H1 (cell line): ENCODE data around the gene PPEF2. TPM values are rescaled to one million over a fixed set of nuclear protein-coding genes. Genes with fewer than 3 reads are reported as not detected.

Source experiments
- CTCF ChIA-PET: fragments of 300-600 bp; sonication (Branson Sonifier 250); formaldehyde crosslinking; loops from one replicate; lab custom pipeline; 2021; ENCODE audit not compliant: partially characterized antibody; lab: Charles Lee
- POLR2A ChIA-PET: fragments of 300-600 bp; sonication (Branson Sonifier 250); formaldehyde crosslinking; loops from one replicate; lab custom pipeline; 2021; ENCODE audit warnings: inconsistent platforms; ENCODE audit not compliant: partially characterized antibody; lab: Charles Lee
- DNase-seq, 2 experiments: peaks; one replicate each; pipeline versions ENCODE4 v3.0.0 to v3.0.0-alpha.2; 2010 to 2022; ENCODE audit warnings: low spot score in 2 of 2, low read depth in 1 of 2, mixed read lengths in 1 of 2
- FAIRE-seq: peaks from 2 replicates; lab custom pipeline; 2011; peaks lifted over from hg19 to GRCh38; lab: Jason Lieb, UNC
- H2AFZ ChIP-seq: 2 replicates; pipeline ENCODE4 v1.8.1; 2012; ENCODE audit warnings: low read length, inconsistent platforms
- H2AK5ac ChIP-seq: 2 replicates; pipeline ENCODE4 v1.6.1; 2013; ENCODE audit warnings: low read depth, low read length
- H2BK120ac ChIP-seq: replicated peaks from 2 replicates; pipeline ENCODE3; 2013; ENCODE audit warnings: low read depth, low read length, inconsistent platforms
- H2BK12ac ChIP-seq: 2 replicates; pipeline ENCODE4 v1.6.1; 2013; ENCODE audit warnings: low read depth, low read length
- H2BK15ac ChIP-seq: 2 replicates; pipeline ENCODE4 v1.6.1; 2013; ENCODE audit warnings: low read length
- H2BK20ac ChIP-seq: 2 replicates; pipeline ENCODE4 v1.6.1; 2013; ENCODE audit warnings: low read length
- H2BK5ac ChIP-seq: 2 replicates; pipeline ENCODE4 v1.6.1; 2013; ENCODE audit warnings: low read depth, low read length
- H3K14ac ChIP-seq: 2 replicates; pipeline ENCODE4 v1.6.1; 2013; ENCODE audit warnings: inconsistent platforms; ENCODE audit not compliant: insufficient read length
- H3K18ac ChIP-seq: 2 replicates; pipeline ENCODE4 v1.6.1; 2013; ENCODE audit warnings: low read length; ENCODE audit errors: extremely low read depth
- H3K23ac ChIP-seq: 2 replicates; pipeline ENCODE4 v1.6.1; 2013; ENCODE audit warnings: inconsistent platforms; ENCODE audit not compliant: insufficient read length
- H3K23me2 ChIP-seq: 2 replicates; pipeline ENCODE4 v1.6.1; 2013; ENCODE audit warnings: low read depth, low read length
- H3K27ac ChIP-seq: 2 replicates; pipeline ENCODE4 v1.6.1; 2011; ENCODE audit warnings: low read depth, low read length, inconsistent platforms
- H3K27me3 ChIP-seq, 4 experiments: replicated peaks in 1 of 4; 1 replicate in 1 of 4; 2 replicates in 3 of 4; pipeline versions ENCODE4 v1.6.1 to v1.8.1; 2011 to 2013; ENCODE audit warnings: low read length in 3 of 4, mild to moderate bottlenecking in 3 of 4, inconsistent platforms in 2 of 4, mixed read lengths in 2 of 4, moderate library complexity in 1 of 4; ENCODE audit not compliant: control insufficient read depth in 3 of 4, insufficient read depth in 3 of 4; ENCODE audit errors: extremely low read depth in 1 of 4
- H3K36me3 ChIP-seq, 4 experiments: 2 replicates each; pipeline versions ENCODE4 v1.6.1 to v1.8.1; 2011 to 2013; ENCODE audit warnings: mild to moderate bottlenecking in 4 of 4, low read length in 3 of 4, moderate library complexity in 2 of 4, control low read depth in 1 of 4, inconsistent platforms in 1 of 4; ENCODE audit not compliant: insufficient read depth in 4 of 4, control insufficient read depth in 2 of 4
- H3K4ac ChIP-seq: replicated peaks from 2 replicates; pipeline ENCODE3; 2013; ENCODE audit warnings: low read length, low read depth, mixed read lengths, inconsistent platforms; ENCODE audit not compliant: insufficient read length
- H3K4me1 ChIP-seq, 4 experiments: replicated peaks in 1 of 4; 1 replicate in 1 of 4; 2 replicates in 3 of 4; pipeline versions ENCODE4 v1.6.1 to v1.8.1; 2011 to 2013; ENCODE audit warnings: low read length in 3 of 4, inconsistent platforms in 2 of 4, mixed read lengths in 1 of 4; ENCODE audit not compliant: insufficient read depth in 4 of 4, control insufficient read depth in 3 of 4
- H3K4me2 ChIP-seq, 2 experiments: 2 replicates each; pipeline versions ENCODE4 v1.6.1 to v1.8.1; 2011 to 2013; ENCODE audit warnings: low read depth in 2 of 2, low read length in 2 of 2, control low read depth in 1 of 2, inconsistent platforms in 1 of 2, mild to moderate bottlenecking in 1 of 2; ENCODE audit not compliant: insufficient read depth in 1 of 2
- H3K4me3 ChIP-seq, 4 experiments: fragments of 200-600, 300-600 bp in 1 of 4; sonication (generic), shearing (Covaris generic), sonication (Bioruptor Twin) in 1 of 4; 2 replicates each; pipeline versions ENCODE4 v1.5.1 to v1.8.1; 2011 to 2016; ENCODE audit warnings: low read length in 4 of 4, low read depth in 3 of 4, control low read depth in 2 of 4, inconsistent platforms in 2 of 4, mild to moderate bottlenecking in 2 of 4, mixed read lengths in 1 of 4, moderate library complexity in 1 of 4; ENCODE audit not compliant: insufficient read depth in 2 of 4; ENCODE audit errors: extremely low read depth in 1 of 4
- H3K56ac ChIP-seq: replicated peaks from 2 replicates; pipeline ENCODE3; 2013; ENCODE audit warnings: low read depth, mild to moderate bottlenecking, mixed read lengths, low read length, inconsistent platforms; ENCODE audit not compliant: insufficient read length
- H3K79me1 ChIP-seq: 2 replicates; pipeline ENCODE4 v1.6.1; 2013; ENCODE audit warnings: low read depth, low read length, control low read depth
- H3K79me2 ChIP-seq, 2 experiments: 2 replicates each; pipeline versions ENCODE4 v1.6.1 to v1.8.1; 2012 to 2013; ENCODE audit warnings: low read length in 2 of 2, mild to moderate bottlenecking in 2 of 2, inconsistent platforms in 1 of 2; ENCODE audit not compliant: insufficient read depth in 2 of 2, control insufficient read depth in 1 of 2
- H3K9ac ChIP-seq, 4 experiments: replicated peaks in 1 of 4; 1 replicate in 1 of 4; 2 replicates in 3 of 4; pipeline versions ENCODE4 v1.6.1 to v1.8.1; 2011 to 2013; ENCODE audit warnings: low read depth in 3 of 4, low read length in 3 of 4, control low read depth in 2 of 4, mild to moderate bottlenecking in 2 of 4, moderate library complexity in 2 of 4, inconsistent platforms in 1 of 4; ENCODE audit errors: extremely low read depth in 1 of 4
- H3K9me3 ChIP-seq, 2 experiments: 2 replicates each; pipeline versions ENCODE4 v1.6.1 to v1.8.1; 2012 to 2013; ENCODE audit warnings: mild to moderate bottlenecking in 2 of 2, moderate library complexity in 2 of 2, control low read depth in 1 of 2, inconsistent platforms in 1 of 2, low read depth in 1 of 2, low read length in 1 of 2, mixed read lengths in 1 of 2; ENCODE audit not compliant: insufficient read depth in 2 of 2
- H4K20me1 ChIP-seq, 2 experiments: replicated peaks in 1 of 2; 2 replicates each; pipeline versions ENCODE3 to v1.8.1; 2011 to 2013; ENCODE audit warnings: inconsistent platforms in 2 of 2, low read length in 2 of 2, mild to moderate bottlenecking in 1 of 2; ENCODE audit not compliant: insufficient read depth in 2 of 2, control insufficient read depth in 1 of 2
- H4K5ac ChIP-seq: 2 replicates; pipeline ENCODE4 v1.6.1; 2013; ENCODE audit warnings: low read length, low read depth, mixed read lengths, inconsistent platforms; ENCODE audit not compliant: insufficient read length
- H4K8ac ChIP-seq: 2 replicates; pipeline ENCODE4 v1.8.0; 2013; ENCODE audit warnings: mild to moderate bottlenecking, moderate library complexity, low read length, inconsistent platforms; ENCODE audit not compliant: insufficient read depth; ENCODE audit errors: extremely low read depth
- H4K91ac ChIP-seq: replicated peaks from 2 replicates; pipeline ENCODE3; 2013; ENCODE audit warnings: low read length, mixed read lengths, inconsistent platforms; ENCODE audit not compliant: insufficient read length
- ASH2L ChIP-seq: fragments of 200-600, 300-600 bp; sonication (generic); IDR thresholded peaks from one replicate; pipeline ENCODE4 v1.7.1; 2017; ENCODE audit warnings: low read length
- NANOG ChIP-seq: IDR thresholded peaks from 2 replicates; pipeline ENCODE4 v1.6.1; 2011; ENCODE audit warnings: low read length, low read depth, mild to moderate bottlenecking, inconsistent platforms; ENCODE audit not compliant: insufficient read depth, poor library complexity, severe bottlenecking
- NRF1 ChIP-seq: IDR thresholded peaks from 2 replicates; pipeline ENCODE4 v1.6.1; 2011; ENCODE audit warnings: mild to moderate bottlenecking, low read depth, low read length, improper control_type of control experiment
- RBBP5 ChIP-seq: IDR thresholded peaks from 2 replicates; pipeline ENCODE4 v1.7.1; 2012; ENCODE audit warnings: low read depth, mild to moderate bottlenecking, inconsistent platforms, low read length, moderate library complexity, borderline replicate concordance
- TAF7 ChIP-seq: optimal IDR thresholded peaks from 2 replicates; pipeline ENCODE3; 2011; ENCODE audit warnings: low read depth, mild to moderate bottlenecking, inconsistent platforms, low read length, moderate library complexity, borderline replicate concordance
- TEAD4 ChIP-seq: IDR thresholded peaks from 2 replicates; pipeline ENCODE4 v1.6.1; 2012; ENCODE audit warnings: low read depth, low read length, inconsistent platforms, mixed read lengths
- WGBS, 2 experiments: shearing (Covaris generic) in 1 of 2; methylation state at CpG; one replicate each; pipeline versions ENCODE4 v1.1.6 to v1.1.7; 2013 to 2015; ENCODE audit warnings: low lambda C conversion rate in 2 of 2, mixed read lengths in 2 of 2, inconsistent platforms in 1 of 2, low coverage in 1 of 2, missing lambda C conversion rate in 1 of 2; ENCODE audit not compliant: insufficient replicate concordance in 2 of 2, insufficient coverage in 1 of 2, insufficient read length in 1 of 2; ENCODE audit errors: extremely low coverage in 1 of 2, missing lambda C conversion rate in 1 of 2; 5-methylcytosine and 5-hydroxymethylcytosine counted together
- polyA plus RNA-seq, 7 experiments: library from polyadenylated mRNA; depleted of rRNA in 3 of 7; stranded (reverse) in 5 of 7; unstranded in 2 of 7; fragments of >200 nt in 5 of 7; fragments of 200-250 nt in 2 of 7; gene quantifications; 1 replicate in 5 of 7; 2 replicates in 1 of 7; 4 replicates in 1 of 7; pipeline versions ENCODE4 v1.2.1 to v1.2.3, GENCODE V29; 2011 to 2013; ENCODE audit warnings: missing spikeins in 2 of 7, mixed read lengths in 2 of 7
- total RNA-seq: library from RNA; stranded (reverse); fragmentation: NEBNext Ultra II Directional; extraction: Animal tissue kit (Norgen Biotek cat#: 25700); gene quantifications from 2 replicates; pipeline ENCODE4 v1.2.1, GENCODE V29; 2021

The PPEF2 gene
- total and polyA plus RNA-seq, 2 of the 8 experiments (the other 6 are each of a cell fraction or from before 2014, with no cell fraction given): not detected

- Histone ChIP-seq H3K56ac (no peak overlapping the region), H2AK5ac (no peak overlapping the region), H2BK5ac (no peak overlapping the region), H4K5ac (no peak overlapping the region), H3K9me3 (no peaks in the 10 kb centered on the region), H2AFZ (0 out of 2 replicates have a peak overlapping the region, but pooled peaks have one; percentile 33), H3K4me1 (peaks cover 0 to 8% (median 4%) of the 10 kb centered on the region in 4 experiments; a peak in 3 of 7 replicates), H3K18ac (no peak overlapping the region), H2BK12ac (no peak overlapping the region), H2BK15ac (no peak overlapping the region), H4K8ac (no peak overlapping the region), H3K23me2 (no peaks in the 10 kb centered on the region), H2BK20ac (no peak overlapping the region), H4K20me1 (no peaks in the 10 kb centered on the region), H3K27me3 (peaks cover 0 to 2% (median 0%) of the 10 kb centered on the region in 4 experiments; a peak in 1 of 7 replicates), H3K4me3 (no peak overlapping the region), H3K4ac (no peak overlapping the region), H3K79me1 (no peaks in the 10 kb centered on the region), H4K91ac (no peak overlapping the region), H3K23ac (no peak overlapping the region), H3K27ac (no peak overlapping the region), H3K36me3 (no peaks in the 10 kb centered on the region), H3K79me2 (no peaks in the 10 kb centered on the region), H3K9ac (no peak overlapping the region), H3K4me2 (no peak overlapping the region), H3K14ac (no peak overlapping the region), H2BK120ac (no peak overlapping the region)
- ChIA-PET CTCF (interaction anchor here (1.1 to 1.4 kb wide), 2 partner anchors 10 to 189 kb away, joined by 3 read pairs; no protein-coding TSS in a partner anchor), POLR2A (interaction anchor here (0.7 kb wide), 3 partner anchors 133 to 175 kb away, joined by 3 read pairs; no protein-coding TSS in a partner anchor)
- DNase-seq: no peak
- TF ChIP-seq TEAD4: no peak
- no peak for TF ChIP-seq TAF7
- no peak for TF ChIP-seq ASH2L
- TF ChIP-seq RBBP5: no peak
- no peak for TF ChIP-seq NRF1
- TF ChIP-seq NANOG: no peak
- FAIRE-seq: no peak
- 91% methylated on average over 4 of the region's 4 CpGs; no CpG with 5 or more reads in 1 of the 2 experiments for WGBS, 2 experiments
Observed at GRCh38 chr4:75843596-75843995, 58.7 kb downstream of the PPEF2 start.
